ENCODE data around the gene TMEM239.

TMEM239 gene

GRCh38 chr20:2845607-2846006 lies 29.4 kb downstream of the TMEM239 start:
- Mint-ChIP-seq H3K27ac (no peak overlapping the region), H3K4me3 (no peak overlapping the region), H3K4me1 (peaks cover 5% of the 10 kb centered on the region), H3K27me3 (ENCODE audit: low read depth) (no peaks in the 10 kb centered on the region), H3K9me3 (no peaks in the 10 kb centered on the region), H3K36me3 (ENCODE audit: low read depth) (peaks cover 4% of the 10 kb centered on the region)
- TF ChIP-seq CTCF (IDR thresholded peaks at IDR 0.05; ENCODE audit: unreplicated experiment in 3 of 3), result no peak

GRCh38 chr20:2846698-2847097 lies 30.5 kb downstream of the TMEM239 start:
- H3K4me1 Mint-ChIP-seq, result no peaks in the 10 kb centered on the region
- H3K27me3 Mint-ChIP-seq (ENCODE audit: low read depth), result no peaks in the 10 kb centered on the region
- H3K36me3 Mint-ChIP-seq (ENCODE audit: low read depth), result peaks cover 4% of the 10 kb centered on the region
- no peaks in the 10 kb centered on the region for H3K9me3 Mint-ChIP-seq
- no peak overlapping the region for H3K4me3 Mint-ChIP-seq
- TF ChIP-seq CTCF (IDR thresholded peaks at IDR 0.05; ENCODE audit: unreplicated experiment in 3 of 3), result no peak
- H3K27ac Mint-ChIP-seq, result no peak overlapping the region

- H3K9me3 Mint-ChIP-seq, result no peaks in the 10 kb centered on the region
- no peak overlapping the region for H3K4me3 Mint-ChIP-seq
- H3K27me3 Mint-ChIP-seq (ENCODE audit: low read depth), result no peaks in the 10 kb centered on the region
- H3K4me1 Mint-ChIP-seq, result peaks cover 5% of the 10 kb centered on the region
- H3K36me3 Mint-ChIP-seq (ENCODE audit: low read depth), result peaks cover 4% of the 10 kb centered on the region
- no peak for TF ChIP-seq CTCF (IDR thresholded peaks at IDR 0.05; ENCODE audit: unreplicated experiment in 3 of 3)
- no peak overlapping the region for H3K27ac Mint-ChIP-seq
Measured at GRCh38 chr20:2847802-2848201, 31.6 kb downstream of the TMEM239 start.

GRCh38 chr20:2849529-2849928 lies 33.4 kb downstream of the TMEM239 start:
- no peak for TF ChIP-seq CTCF (IDR thresholded peaks at IDR 0.05; ENCODE audit: unreplicated experiment in 3 of 3)
- Mint-ChIP-seq H3K36me3 (ENCODE audit: low read depth) (peaks cover 4% of the 10 kb centered on the region), H3K27me3 (ENCODE audit: low read depth) (no peaks in the 10 kb centered on the region), H3K4me3 (no peak overlapping the region), H3K4me1 (peaks cover 5% of the 10 kb centered on the region), H3K9me3 (no peaks in the 10 kb centered on the region), H3K27ac (no peak overlapping the region)

- Mint-ChIP-seq H3K27ac (no peak overlapping the region), H3K36me3 (ENCODE audit: low read depth) (peaks cover 4% of the 10 kb centered on the region), H3K4me1 (peaks cover 5% of the 10 kb centered on the region), H3K27me3 (ENCODE audit: low read depth) (no peaks in the 10 kb centered on the region), H3K9me3 (no peaks in the 10 kb centered on the region), H3K4me3 (no peak overlapping the region)
- no peak for TF ChIP-seq CTCF (IDR thresholded peaks at IDR 0.05; ENCODE audit: unreplicated experiment in 3 of 3)
Measured at GRCh38 chr20:2851086-2851485, 34.9 kb downstream of the TMEM239 start.

- Mint-ChIP-seq H3K27me3 (ENCODE audit: low read depth) (no peaks in the 10 kb centered on the region), H3K4me3 (no peak overlapping the region), H3K9me3 (no peaks in the 10 kb centered on the region), H3K4me1 (no peaks in the 10 kb centered on the region), H3K27ac (no peak overlapping the region), H3K36me3 (ENCODE audit: low read depth) (peaks cover 6% of the 10 kb centered on the region)
- TF ChIP-seq CTCF (IDR thresholded peaks at IDR 0.05; ENCODE audit: unreplicated experiment in 3 of 3), result no peak
Measured at GRCh38 chr20:2858591-2858990, 42.4 kb downstream of the TMEM239 start.
